Ascending aorta (tissue), 2 donors: ENCODE data around the gene CAMKMT. TPM values are rescaled to one million over a fixed set of nuclear protein-coding genes. Genes with fewer than 3 reads are reported as not detected.
A peak's percentile ranks its signal among the peaks of the same experiment; 100 is the strongest.

Experiments used
- DNase-seq, 2 donors: peaks; one replicate each; pipeline ENCODE4 v3.0.0-alpha.2; 2019; ENCODE audit warnings: low spot score in 2 of 2
- H3K27ac ChIP-seq, 2 donors: fragments of 200-600 bp; sonication (generic); one replicate each; pipeline ENCODE4 v1.5.1; 2016 to 2017; ENCODE audit warnings: mild to moderate bottlenecking in 1 of 2
- H3K27me3 ChIP-seq: fragments of 200-600 bp; sonication (generic); one replicate; pipeline ENCODE4 v1.5.1; 2017
- H3K36me3 ChIP-seq, 2 donors: fragments of 200-600 bp; sonication (generic); one replicate each; pipeline ENCODE4 v1.5.1; 2016
- H3K4me1 ChIP-seq, 2 donors: fragments of 200-600 bp; sonication (generic); one replicate each; pipeline ENCODE4 v1.5.1; 2016 to 2017; ENCODE audit warnings: mild to moderate bottlenecking in 1 of 2
- H3K4me3 ChIP-seq, 2 donors: fragments of 200-600 bp; sonication (generic); one replicate each; pipeline ENCODE4 v1.5.1; 2016 to 2017; ENCODE audit warnings: mild to moderate bottlenecking in 1 of 2
- H3K9me3 ChIP-seq, 2 donors: fragments of 200-600 bp; sonication (generic); one replicate each; pipeline ENCODE4 v1.5.1; 2016
- CTCF ChIP-seq, 3 experiments: fragments of 200-600 bp in 2 of 3; fragments of 450-650 bp in 1 of 3; sonication (generic) in 2 of 3; IDR thresholded peaks; one replicate each; pipeline ENCODE4 v1.5.1; 2016 to 2019; ENCODE audit warnings: antibody characterized with exemption in 3 of 3, mild to moderate bottlenecking in 1 of 3, moderate library complexity in 1 of 3
- intact Hi-C: fragments of 100-400 bp; cut with DNase I; formaldehyde crosslinking; loops from one replicate; pipeline ENCODE4 v1.15.1; 2023
- total RNA-seq: library from RNA; depleted of rRNA; stranded (reverse); fragments of >200 nt; gene quantifications from one replicate; pipeline ENCODE4 v1.1.0, GENCODE V29; 2016

CAMKMT gene
- total RNA-seq, 1 donor from 2014 or later: 5.1 TPM

DNA sequence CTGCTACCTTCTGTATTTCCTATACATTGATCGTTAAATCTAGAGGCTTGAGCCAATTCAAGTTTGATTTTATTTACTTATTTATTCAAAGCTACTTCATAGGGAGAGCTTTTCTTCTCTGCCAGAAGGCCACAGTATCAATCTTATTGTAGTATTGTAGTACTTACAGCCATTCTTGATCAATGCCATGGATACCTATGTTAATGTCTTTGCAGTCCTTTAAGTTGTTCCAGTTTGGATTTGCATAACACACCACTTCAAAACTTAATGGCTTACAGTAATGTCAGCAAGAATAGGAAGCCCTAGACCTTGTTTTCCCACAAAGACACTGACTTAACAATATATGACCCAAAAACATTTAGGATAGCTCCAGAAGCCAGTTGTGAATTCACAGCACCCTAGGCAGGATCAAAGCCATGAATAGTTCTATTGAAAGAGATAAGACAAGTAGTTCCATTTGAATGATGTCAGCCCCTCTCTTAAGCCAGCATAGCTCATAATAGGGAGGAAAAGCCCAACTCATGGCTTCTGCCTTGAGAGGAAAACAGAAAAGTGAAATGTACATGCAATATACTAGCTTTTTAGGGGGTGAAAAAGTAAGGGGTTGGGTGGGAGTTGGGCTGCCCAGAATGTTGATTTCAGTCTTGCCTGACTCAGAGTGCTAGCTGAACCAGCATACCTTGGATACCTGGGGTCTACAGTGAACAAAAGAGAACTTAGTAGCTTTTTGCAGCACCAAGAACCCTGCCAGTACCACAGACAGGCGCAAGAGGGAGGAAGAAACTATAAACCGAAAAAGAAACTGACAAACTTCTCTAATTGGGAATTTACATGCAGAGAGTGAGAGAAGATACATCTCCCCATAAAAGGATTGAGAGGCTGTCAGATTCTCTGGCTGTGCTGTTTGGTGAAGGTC lies 101.4 kb downstream of the CAMKMT start:
- no peak overlapping the region for H3K4me3 ChIP-seq
- no peak for DNase-seq
- no peaks in the 10 kb centered on the region for H3K27me3 ChIP-seq
- H3K36me3 ChIP-seq: no peaks in the 10 kb centered on the region
- H3K9me3 ChIP-seq: peaks cover 0 to 17% of the 10 kb centered on the region in 2 donors
- H3K27ac ChIP-seq: no peak overlapping the region
- TF ChIP-seq CTCF (IDR thresholded peaks at IDR 0.05): no peak
- H3K4me1 ChIP-seq: no peaks in the 10 kb centered on the region
- intact Hi-C loops: no loop called here

DNA sequence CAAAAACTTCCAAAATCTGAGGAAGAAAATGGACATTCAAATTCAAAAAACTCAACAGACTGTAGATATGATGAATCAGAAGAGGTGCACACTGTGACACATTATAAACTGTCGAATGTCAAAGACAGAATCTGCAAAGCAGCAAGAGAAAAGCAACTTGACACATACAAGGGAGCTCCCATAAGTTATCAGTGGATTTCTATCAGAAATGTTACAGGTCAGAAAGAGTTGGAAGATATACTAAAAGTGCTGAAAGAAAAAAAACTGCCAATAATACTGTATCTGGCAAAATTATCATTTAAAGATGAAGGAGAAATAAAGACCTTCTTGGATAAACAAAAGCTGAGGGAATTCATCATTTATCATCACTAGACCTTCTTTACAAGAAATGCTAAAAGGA lies 102.7 kb downstream of the CAMKMT start:
- no peak for TF ChIP-seq CTCF (IDR thresholded peaks at IDR 0.05)
- Histone ChIP-seq H3K27ac (no peak overlapping the region), H3K9me3 (peaks cover 0 to 17% of the 10 kb centered on the region in 2 donors), H3K36me3 (no peaks in the 10 kb centered on the region), H3K4me3 (no peak overlapping the region), H3K27me3 (no peaks in the 10 kb centered on the region), H3K4me1 (no peaks in the 10 kb centered on the region)
- no peak for DNase-seq
- intact Hi-C loops: no loop called here

GRCh38 chr2:44470151-44470550 lies 108.4 kb downstream of the CAMKMT start:
- no peaks in the 10 kb centered on the region for H3K4me1 ChIP-seq
- peaks cover 0 to 6% of the 10 kb centered on the region in 2 donors for H3K9me3 ChIP-seq
- H3K36me3 ChIP-seq: no peaks in the 10 kb centered on the region
- no peak overlapping the region for H3K27ac ChIP-seq
- no peak overlapping the region for H3K4me3 ChIP-seq
- H3K27me3 ChIP-seq: no peaks in the 10 kb centered on the region
- no peak for DNase-seq
- intact Hi-C loops: no loop called here
- no peak for TF ChIP-seq CTCF (IDR thresholded peaks at IDR 0.05)

DNA sequence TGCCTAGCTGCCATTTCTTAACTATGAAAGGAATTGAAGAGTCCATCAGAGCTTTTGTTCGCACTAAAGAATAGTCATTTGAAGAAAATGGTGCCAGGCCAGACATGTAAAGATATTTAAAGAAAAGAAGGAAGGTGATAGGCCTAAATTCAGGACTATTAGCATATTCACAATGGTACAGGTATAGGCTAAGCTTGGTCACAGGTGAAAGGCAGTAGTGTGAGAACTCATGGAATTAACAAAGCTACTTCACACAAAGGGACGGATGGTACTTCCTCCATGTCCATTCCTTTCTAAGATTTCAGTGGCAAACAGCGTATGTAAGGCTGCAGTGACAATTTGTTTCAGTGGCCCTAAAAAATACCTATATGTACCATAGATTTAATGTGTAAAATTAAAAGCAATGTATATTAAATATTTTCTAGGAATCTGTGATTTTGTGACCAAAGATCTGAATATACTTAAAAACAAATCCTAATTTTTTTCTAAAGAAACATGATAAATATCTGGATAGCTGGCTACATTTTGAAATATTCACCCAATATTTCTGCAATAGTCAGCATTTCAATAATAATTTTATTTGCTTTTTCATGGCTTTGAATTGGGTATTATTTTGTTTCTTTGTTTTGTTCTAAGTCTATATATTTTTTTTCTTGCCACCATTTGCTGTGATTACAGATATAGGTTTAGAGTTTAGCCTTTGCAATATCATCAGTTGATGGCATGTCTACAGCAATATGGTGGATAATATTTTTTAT lies 116.1 kb downstream of the CAMKMT start:
- Histone ChIP-seq H3K27ac (no peak overlapping the region), H3K27me3 (no peaks in the 10 kb centered on the region), H3K4me1 (no peaks in the 10 kb centered on the region), H3K9me3 (no peaks in the 10 kb centered on the region), H3K4me3 (no peak overlapping the region), H3K36me3 (no peaks in the 10 kb centered on the region)
- no peak for TF ChIP-seq CTCF (IDR thresholded peaks at IDR 0.05)
- DNase-seq: no peak
- intact Hi-C loops: loop anchor here (5.0 kb wide), 1 partner anchor 436 kb away; no protein-coding TSS in a partner anchor

DNA sequence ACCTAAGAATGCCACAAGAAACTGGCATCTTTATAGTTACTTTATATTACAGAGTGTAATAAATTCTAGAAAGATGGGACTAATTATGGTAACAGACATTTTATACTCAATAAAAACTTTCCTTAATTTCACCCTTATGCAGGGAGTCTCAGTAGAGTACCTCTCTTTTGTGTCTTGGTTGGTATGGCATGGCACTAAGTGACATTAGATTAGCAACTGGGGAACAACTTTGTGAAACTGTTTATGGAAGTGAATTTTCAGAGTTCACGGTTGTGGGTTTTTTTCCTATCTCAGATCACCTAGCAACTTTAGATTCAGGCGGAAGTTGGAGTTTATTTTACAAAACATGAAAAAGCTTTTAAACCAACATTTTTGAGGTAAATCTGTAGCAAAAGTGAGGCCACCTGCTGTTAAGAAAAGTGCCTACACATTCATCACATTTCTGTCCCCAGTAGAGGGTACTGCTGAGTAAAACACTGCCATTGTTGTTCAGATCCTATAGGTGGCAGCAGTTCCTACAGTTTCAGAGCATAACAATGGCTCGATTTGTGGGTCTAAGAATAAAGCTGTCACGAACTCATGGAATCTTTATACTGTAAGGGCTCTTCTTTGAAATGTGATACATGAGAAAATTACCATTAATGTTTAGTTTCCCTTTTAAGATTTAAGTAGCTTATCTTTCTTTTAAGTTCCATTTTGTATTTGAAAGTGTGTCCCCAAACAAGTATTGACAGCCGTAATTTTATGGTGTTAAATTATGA lies 117.6 kb downstream of the CAMKMT start:
- no peak overlapping the region for H3K4me3 ChIP-seq
- peak in 1 of 2 donors; percentile 64 for DNase-seq

More for the DNA sequence above, 117.6 kb downstream of the CAMKMT start:
- intact Hi-C loops: loop anchor here (1.0 to 5.0 kb wide), 2 partner anchors 437 to 476 kb away; no protein-coding TSS in a partner anchor
- Histone ChIP-seq H3K36me3 (no peaks in the 10 kb centered on the region), H3K9me3 (no peaks in the 10 kb centered on the region), H3K27ac (no peak overlapping the region), H3K4me1 (no peaks in the 10 kb centered on the region), H3K27me3 (no peaks in the 10 kb centered on the region)
- peak; percentile 93 to 98 (median 97) for TF ChIP-seq CTCF (IDR thresholded peaks at IDR 0.05)
